NCI-H510A treated with DMSO at 0.1 percent for 48 hours (cell line): ENCODE data around the gene DAB2.

Source experiments
- DNase-seq: peaks from one replicate; lab custom pipeline; 2025; lab: John Stamatoyannopoulos, UW

DAB2 gene

DNA sequence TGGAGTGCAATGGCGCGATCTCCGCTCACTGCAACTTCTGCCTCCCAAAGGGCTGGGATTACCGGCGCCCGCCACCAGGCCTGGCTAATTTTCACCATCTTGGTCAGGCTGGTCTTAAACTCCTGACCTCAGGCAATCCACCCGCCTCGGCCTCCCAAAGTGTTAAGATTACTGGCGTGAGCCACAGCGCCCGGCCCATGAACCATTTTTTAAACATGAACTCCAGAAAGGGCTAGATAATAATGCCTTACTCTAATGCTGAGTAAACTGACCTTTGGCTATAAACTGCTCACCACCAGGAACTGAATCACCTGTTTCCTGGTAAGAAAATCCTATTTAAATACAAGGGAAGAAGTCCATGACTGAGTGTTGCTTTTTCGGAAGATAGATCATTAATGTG lies 23.2 kb upstream of the DAB2 start:
- no peak for DNase-seq

DNA sequence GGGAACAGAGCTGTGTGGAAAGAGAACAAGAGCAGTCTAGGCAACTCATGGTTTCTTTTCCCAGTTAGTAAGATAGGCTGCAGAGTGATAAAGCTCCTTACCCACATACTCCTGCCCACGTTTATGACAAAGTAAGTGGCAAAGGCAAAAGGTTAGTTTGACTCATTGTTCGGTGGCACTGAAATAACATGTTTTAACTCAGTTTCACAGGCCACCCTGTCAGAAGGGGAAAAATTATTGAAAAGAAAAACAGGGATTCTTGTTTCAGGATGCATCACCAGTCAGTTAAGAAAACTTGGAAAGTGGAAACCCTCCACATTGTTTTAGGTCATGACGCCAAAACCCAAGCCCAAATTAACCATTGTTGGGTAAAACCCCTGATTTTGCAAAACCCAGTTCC lies 22.3 kb upstream of the DAB2 start:
- no peak for DNase-seq

DNA sequence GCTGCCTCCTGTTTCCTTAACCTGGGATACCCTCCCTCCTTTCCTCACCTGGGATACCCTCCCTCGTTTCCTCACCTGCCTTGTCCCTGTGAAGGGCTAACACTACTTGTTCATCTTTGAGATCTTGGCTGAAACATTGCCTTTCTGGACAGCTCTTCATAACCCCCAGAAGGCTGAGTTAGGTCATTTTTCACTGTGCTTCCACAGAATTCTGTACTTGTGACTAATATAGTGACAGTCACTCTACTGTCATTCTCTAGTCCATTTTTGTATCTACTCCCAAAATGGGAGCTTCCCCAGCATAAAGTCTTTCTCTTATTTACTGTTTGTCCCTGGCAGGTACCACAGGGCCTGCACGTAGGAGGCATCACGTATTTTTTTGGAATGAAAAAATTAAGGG lies 21.5 kb upstream of the DAB2 start:
- no peak for DNase-seq

DNA sequence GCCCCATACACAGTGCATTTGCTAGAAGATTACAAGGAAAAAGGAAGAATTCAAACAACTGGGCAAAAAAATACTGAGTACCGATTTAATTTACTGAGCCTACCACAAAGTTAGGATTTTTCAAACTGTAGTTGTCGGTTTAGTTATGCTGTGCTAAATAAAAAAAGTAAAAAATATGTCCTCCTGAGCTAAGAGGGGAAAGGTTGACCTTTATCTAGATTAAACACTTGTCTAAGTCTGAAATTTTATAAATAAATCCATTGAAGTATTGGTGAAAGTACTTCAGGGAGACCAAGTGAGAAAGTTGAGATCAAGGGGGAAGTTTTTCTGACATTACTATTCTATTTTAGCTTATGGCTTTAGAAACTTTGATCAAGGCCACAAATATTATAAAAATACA lies 19.1 kb upstream of the DAB2 start:
- DNase-seq, result no peak

DNA sequence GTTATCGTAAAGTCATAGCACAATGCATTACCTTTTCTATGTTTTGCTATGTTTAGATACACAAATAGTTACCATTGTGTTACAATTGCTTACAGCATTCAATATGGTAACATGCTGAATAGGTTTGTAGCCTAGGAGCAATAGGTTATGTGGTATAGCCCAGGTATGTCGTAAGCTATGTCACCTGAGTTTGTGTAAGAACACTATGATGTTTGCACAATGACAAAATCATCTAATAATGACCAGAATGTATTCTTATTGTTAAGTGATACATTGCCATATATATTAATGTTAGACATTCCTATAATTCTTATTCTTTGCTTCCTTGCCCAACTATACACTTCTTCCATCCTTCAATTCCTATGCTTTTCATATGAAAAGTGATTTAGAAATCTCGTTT lies 18.2 kb upstream of the DAB2 start:
- no peak for DNase-seq

DNA sequence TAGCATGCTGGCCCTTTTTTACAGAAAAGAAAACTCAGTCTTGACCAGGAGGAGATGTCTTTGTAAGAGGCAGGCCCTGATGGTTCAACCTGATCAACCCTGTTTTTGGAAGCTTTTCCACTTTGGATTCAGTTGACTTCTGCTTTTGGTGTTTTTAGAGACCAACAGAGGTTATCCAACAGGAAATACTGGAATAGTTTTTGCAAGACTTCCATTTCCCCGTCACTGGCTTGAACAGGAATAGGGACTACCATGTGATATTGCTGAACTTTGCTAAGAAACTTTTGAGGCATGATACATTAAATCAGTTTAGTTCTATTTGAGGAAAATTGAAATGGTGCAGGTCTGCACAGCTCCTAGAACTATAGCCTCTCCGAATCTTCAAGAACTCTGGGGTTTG lies 17.1 kb upstream of the DAB2 start:
- no peak for DNase-seq

DNA sequence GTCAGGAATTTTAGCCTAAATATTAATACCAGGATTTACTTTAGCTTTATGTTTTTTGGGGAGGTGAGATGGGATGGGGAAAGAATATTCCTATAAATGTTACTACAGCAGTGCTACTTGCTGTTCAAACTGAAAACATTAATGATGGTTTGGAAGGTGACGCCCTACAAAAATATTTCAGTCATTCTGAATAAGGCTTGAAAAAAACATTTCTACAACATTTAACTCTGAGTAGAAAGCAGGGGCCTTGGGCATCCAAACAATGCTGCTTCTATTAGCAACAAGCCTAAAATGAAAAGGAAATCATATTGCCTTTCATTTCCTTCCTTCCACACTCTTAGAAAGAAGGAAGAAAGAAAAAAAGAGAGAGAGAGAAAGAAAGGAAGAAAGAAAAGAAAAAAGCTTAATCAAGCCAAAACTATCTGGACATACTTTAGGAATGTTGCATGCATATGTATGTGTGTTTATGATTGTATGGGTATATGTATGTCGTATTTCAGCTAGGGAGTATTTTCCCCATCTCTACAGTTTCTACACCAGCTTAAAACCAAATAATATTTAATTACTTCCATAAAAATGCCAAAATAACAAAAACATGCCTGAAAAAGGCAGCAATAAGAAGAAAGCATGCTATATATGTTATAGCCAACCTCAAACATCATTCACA lies 16.3 kb upstream of the DAB2 start:
- no peak for DNase-seq

DNA sequence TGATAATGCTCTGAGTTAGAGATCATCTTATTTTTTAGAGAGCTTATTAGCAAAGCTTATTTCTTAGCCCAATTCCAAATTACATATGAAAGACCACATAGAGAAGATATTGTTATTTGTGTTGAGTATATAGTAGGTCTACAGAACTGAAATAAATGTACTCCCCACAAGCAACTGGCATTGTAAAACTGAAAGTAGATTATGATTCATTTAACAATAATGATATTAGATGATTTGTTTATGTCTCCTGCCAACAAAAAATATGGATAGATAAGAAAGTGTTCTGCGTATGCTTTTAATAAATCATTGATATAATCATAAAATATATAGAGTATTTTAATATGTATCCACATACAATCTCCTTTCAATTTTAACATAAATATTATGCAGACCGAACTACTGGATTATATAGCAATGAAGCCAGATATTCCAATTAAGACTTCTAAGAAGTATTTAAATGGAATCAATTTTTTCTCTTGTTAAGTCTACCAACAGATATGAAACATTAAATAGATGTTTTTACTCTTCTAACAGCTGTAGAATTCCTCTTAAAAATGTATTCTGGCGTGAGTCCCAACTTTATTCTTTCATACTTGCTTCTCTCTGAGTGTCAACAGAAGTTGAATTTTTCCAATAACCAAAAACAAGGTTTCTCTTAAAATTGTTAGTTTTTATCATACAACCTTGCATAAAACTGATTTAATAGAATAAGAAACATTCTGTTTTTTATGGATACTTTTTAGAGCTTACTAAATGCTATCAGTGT lies 15.6 kb upstream of the DAB2 start:
- no peak for DNase-seq

DNA sequence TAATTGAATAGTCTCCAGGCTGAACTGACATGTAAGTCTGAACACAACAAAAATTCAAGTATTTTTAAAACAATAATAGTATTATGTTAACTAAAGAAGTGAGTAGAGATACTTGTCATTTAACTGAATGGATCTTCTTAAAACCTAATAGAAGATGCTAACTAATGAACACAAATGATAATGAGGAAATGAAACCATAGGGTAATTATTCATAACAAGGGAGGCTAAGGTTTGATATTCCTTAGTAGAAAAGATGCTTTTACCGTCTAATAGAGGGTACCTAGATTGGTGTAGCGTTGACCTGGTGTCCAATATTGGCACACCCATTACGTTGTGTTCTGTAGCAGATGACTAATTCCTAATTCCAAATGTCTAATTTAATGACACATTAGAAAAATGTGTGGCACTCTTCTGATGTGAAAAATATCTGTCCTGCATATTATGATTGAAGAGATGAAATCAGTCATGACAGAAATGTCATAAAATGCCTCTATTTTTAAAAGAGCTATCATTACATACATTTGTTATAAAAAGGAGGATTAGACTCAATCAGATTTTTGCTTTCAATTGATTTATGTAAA lies 14.9 kb upstream of the DAB2 start:
- DNase-seq, result no peak

DNA sequence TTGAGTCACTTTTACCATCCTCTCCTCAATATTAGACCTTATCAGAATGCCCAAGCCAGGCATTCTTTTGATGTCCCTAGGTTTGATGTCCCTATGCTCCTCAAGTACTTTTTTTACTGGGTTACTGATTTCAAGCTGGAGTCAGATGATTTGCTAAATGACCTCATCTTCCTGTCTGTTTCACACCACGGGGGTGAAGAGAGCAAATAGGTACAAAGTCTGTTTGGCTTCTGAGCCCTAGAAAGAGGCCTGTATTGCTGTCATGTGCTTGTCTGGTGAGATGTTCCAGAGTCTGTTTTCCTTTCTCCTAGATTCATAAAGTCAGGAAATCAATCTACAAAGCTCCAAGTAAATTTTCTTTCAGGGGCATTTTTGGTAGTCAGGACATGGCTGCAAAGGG lies 12.7 kb upstream of the DAB2 start:
- DNase-seq, result no peak

DNA sequence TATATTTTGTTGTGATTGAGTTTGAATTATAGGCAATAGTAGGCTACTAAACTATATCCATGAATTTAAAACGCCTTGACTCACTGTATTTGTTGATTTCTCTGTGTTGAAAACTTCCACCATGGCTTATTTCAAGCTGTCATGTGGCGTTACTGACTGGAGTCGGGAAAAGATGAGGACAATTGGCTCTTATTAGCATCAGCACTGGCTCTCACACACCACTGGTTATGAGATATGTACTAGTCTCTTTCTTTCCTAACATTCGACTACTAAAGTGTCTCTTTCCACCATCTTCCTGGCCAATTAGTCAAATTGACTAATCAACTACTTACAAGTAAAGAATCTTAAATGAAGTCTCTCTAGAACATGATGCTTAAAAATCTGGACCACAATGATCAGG lies 9.1 kb upstream of the DAB2 start:
- no peak for DNase-seq

DNA sequence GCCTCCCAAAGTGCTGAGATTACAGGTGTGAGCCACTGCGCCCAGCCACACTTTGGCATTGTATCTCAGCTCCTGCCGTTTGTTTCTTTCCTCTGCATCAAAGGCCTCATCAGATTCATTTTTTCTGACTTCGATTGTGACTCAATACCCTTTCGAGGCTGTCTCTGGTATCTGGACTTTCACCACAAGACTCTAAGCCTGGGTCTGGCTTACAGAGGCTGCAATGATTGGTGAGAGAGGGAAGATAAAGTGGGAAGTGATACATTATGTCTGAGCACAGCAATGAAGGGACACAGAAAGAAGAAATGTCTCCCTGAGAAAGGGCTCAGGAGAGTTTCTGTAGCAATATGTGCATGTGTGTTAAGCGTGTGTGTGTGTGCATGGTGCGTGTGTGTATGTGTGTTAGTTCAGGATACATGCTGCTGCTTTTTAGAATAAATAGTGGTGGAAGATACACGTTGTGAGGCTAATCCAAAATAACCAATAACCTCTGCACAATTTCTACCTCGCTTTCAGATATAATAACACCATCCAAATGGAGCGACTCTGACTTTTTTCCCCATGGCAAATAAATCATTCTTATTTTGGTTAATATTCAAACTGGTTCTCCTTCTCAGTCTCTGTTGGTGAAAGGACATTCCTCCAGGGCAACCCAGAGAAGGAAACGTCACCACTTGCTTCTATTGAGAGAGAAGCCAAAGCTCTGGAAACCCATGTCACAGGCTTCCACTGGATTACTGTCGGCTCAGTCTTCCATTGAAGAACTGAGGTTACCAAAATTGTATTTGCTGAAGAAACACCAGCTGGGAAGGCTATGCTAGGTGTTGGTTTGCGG lies 8.1 kb upstream of the DAB2 start:
- no peak for DNase-seq

DNA sequence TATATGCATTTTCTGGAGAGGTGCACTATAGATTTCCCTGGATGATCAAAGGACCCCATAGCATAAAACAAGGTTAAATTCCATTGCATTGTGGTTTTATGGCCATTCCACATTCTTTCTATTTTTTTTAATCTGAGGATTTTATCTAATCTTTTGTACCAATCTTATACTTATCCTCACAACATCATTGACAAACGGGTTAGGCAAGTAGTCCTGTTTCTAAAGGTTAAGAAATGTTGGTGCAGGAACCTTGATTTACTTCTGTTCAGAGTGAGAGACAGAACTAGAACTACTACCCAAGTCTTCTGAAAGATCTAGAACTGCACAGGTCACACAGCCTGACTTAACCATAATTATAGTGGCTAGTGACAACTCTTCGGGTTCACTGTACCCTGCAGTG lies 5.7 kb upstream of the DAB2 start:
- DNase-seq, result no peak

DNA sequence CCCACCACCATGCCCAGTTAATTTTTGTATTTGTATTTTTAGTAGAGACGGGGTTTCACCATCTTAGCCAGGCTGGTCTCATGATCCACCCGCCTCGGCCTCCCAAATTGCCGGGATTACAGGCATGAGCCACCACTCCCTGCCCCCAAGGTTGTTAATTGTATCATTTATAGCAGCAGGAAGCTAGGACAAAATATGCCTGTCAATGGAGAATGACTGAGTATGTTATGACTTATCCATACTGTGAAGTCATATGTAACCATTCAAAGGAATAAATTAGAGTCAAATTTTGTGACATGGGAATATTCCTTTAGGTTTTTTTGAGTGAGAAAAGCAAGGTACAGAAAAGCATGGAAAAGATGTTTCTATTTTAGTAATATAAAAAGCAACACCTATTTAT lies 3.9 kb upstream of the DAB2 start:
- no peak for DNase-seq

DNA sequence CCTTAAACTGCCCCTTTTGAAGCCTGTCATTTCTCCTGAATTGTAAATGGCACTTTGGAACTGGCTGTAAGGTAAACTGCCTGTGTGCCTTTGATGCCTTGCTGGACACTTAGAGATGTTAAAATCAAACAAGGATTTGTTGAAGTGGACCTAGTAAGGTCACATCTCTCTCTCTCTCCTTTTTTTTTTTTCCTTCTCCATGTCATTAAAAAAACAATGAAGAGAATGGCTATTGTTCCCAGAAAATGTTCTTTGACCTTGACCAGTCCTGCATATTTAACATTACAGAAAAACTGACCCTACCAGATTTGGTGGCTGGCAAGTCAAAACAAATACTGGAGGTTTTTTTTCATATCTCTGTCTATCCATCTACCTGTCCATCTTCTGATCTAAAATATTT lies 2.9 kb upstream of the DAB2 start:
- no peak for DNase-seq

DNA sequence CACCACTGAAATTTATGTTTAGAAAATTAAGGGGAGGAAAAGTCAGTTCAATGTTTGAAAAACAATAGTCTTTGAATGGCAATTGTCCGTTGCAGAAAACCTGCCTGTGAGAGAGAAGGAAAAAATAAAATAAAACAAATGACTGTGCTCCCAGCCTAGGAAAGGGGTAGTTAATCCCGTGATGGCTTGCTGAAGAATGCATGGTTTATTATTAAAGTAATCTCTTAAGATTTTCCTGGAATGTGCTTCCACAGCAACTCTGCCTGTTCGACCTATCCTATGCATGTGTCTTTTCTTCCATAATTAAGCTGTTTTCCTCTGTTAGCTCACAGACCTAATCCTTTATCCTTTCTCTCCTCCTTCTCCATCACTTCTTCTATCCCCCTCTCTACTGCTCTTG lies 2.4 kb upstream of the DAB2 start:
- DNase-seq, result no peak

DNA sequence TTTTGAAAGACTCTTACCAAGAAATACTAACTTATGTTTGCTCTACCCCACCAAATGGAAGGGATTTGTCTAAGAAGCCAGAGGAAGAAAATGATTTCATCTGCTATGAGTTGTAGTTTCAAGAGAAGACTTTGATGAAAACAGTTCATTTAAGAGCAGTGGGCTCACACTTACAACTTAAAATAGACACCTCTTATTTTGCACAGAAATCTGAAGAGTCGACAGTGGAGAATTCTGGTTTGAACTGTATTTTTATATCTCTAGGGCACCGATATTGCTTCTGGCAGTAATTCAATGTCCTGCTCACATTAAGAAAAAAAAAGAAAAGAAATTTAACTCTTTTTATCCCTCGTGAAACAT lies 1.9 kb upstream of the DAB2 start:
- DNase-seq, result no peak

DNA sequence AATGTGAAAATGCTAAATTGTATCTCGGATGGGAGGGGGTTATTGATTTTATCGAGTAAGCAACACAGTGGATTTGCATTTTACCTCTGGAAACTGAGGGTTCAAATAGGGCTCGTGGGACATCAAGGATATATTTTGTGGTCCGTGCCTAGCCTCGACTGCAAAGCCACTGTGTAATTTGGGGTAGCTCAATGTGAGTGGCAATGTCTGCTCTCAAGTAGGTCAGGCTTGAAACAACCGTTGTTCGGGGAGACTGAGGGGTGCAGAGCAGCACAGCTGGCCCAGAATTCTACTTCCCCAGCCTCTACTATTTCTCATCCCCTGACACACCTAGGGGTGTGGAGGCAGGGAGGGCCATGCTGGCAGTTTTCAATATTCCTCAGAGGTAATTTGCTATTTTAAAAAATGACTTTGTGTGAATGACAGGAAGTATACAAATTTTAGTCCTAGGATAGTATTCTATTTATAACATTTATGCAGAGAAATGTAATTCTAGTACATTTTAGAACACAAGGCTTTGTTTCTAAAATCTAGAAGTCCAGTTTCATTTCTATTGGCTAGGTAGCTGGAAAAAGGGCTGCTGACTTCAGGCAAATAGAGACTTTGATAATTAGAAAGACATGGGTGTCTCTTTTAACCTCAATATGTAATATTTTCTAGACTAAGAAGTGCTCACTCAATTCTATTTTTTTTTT lies 1.4 kb upstream of the DAB2 start:
- DNase-seq, result no peak

DNA sequence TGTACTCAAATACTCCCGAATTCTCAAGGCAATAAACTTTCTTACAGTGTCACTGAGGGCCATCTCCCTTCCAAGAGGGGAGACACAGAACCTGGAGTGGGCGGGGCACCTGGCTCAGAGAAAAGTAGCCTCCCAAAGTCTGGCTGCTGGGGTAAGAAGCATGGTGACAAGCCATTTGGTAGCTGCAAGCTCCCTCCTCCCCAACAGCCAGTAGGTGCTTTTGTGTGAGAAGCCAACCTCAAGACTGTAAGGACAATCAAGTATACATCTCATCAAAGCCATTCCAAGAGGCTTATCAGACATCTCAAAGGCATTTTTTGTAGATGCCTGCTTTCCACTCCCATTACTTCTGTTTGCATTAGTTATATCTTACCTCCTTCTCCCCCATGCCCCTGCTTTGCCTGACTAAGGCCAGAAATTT lies 1.4 kb downstream of the DAB2 start:
- DNase-seq, result no peak

DNA sequence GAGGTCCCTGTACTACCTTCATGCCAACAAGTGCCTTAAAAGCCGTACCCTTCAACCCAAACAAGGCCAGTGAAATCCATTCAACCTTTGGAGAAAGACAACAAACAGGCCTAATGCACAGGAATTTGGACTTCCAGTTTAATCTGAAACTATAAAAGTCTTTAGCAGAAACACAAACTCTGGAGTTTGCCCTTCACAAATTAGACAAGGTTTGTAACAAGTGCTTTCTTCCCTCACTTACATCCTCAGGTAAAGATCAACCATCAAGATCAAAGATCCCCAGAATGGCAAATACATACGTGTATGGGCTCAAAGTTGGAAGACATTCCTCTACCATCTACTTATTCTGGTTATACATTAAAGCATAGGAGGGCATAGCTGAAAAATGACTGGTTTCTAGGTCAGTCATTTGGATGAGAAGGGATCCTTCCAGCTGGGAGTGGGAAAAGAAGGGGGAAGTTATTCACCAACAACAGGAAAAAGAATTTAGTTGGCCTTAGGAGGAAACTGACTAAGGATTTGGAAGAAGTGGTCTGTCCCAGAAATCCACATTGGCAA lies 2.0 kb downstream of the DAB2 start:
- no peak for DNase-seq

DNA sequence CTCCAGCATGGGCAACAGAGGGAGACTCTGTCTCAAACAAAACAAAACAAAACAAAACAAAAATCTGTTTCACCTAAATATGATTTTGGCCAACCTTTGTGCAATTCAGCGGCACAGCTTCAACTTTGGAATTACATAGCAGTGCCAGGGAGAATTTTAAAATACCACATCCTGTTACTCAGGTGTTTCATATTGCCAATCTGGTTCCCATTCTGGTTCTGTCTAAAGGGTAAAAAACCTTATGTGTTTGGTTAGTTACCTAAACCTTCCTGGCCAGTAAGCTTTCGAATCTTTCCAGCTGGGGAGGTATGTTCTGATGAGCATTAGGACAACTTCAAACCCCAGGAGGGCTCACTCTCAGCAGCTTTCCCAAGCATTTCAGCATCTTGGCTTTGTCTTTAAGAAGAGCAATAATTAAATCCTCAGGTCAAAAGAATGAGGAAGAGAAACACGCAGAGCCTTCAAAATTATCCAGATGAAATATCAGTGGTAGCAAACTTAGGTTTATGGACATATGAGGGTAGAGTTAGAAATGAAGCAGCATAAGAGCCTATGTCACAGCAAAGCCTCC lies 2.7 kb downstream of the DAB2 start:
- no peak for DNase-seq
